Measurements from ENCODE around the gene ZNF783. TPM values are rescaled to one million over a fixed set of nuclear protein-coding genes. Genes with fewer than 3 reads are reported as not detected.

ZNF783 gene
- total RNA-seq, 6 experiments from 2014 or later = 1.5 to 4.9 (median 3.0) TPM

GRCh38 chr7:149284343-149284742, 22.3 kb downstream of the ZNF783 start:
- WGBS (ENCODE audit: insufficient coverage, low coverage, low lambda C conversion rate, missing lambda C conversion rate) = 75% methylated on average over 1 of the region's 3 CpGs
- TF ChIP-seq CTCF (IDR thresholded peaks at IDR 0.05) (no peak), POLR2A (IDR thresholded peaks at IDR 0.05) (no peak)
- DNase-seq (no peak), ATAC-seq (no peak)
- Histone ChIP-seq H3K4me3 (no peak overlapping the region), H3K27ac (no peak overlapping the region), H3K9me3 (no peaks in the 10 kb centered on the region), H3K4me1 (peaks cover 0 to 30% (median 2%) of the 10 kb centered on the region in 4 donors), H3K27me3 (no peaks in the 10 kb centered on the region), H3K36me3 (no peaks in the 10 kb centered on the region)
- intact Hi-C loops (cut with DNase I) = no loop called here

DNA sequence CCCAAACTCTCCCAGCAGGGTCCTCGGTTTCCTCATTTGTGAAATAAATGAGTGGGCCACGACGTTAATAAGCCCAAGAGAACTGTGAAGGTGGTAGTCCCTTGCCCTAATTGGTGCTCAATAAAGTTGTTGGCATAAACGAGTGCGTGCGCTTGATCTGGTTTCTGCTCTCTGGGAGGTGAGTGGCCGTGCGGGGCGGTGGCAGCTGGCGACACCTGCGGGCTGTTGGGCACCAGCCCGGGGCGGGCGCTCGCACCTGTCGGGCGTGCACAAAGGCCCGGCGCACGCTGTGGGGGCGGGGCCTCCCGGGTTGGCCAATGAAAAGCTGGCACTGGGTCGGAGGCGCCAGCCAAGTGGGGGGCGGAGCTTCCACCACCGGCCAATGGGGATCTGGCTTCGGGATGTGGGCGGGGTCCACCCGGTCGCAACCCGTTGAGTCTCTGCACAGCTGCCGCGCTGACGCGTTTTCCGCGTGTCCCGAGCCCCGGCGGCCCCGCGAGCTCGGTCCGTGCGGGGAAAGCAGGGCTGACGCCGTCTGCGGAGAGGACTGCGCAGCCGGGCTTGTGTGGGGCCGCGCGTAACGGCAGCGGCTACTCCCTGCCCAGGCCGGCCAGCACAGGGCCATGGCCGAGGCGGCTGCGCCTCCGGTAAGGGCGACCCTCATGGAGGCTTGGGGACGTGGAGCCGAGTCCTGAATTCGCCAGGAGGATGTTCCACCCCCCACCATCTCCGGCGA, 23.0 kb downstream of the ZNF783 start:
- DNase-seq (peak; percentile 90 to 95 (median 92)), ATAC-seq (peak; percentile 91 to 96 (median 92))
- Histone ChIP-seq H3K9me3 (no peaks in the 10 kb centered on the region), H3K36me3 (no peaks in the 10 kb centered on the region), H3K27ac (no peak overlapping the region), H3K4me1 (peaks cover 0 to 30% (median 2%) of the 10 kb centered on the region in 4 donors), H3K4me3 (peak overlapping the region; percentile 41 to 65 (median 47)), H3K27me3 (no peaks in the 10 kb centered on the region)
- WGBS (ENCODE audit: insufficient coverage, low coverage, low lambda C conversion rate, missing lambda C conversion rate) = 24% methylated on average over 7 of the region's 66 CpGs
- TF ChIP-seq CTCF (IDR thresholded peaks at IDR 0.05) (peak in 2 of 4 donors; percentile 11 to 30), POLR2A (IDR thresholded peaks at IDR 0.05) (no peak)
- intact Hi-C loops (cut with DNase I) = no loop called here

DNA sequence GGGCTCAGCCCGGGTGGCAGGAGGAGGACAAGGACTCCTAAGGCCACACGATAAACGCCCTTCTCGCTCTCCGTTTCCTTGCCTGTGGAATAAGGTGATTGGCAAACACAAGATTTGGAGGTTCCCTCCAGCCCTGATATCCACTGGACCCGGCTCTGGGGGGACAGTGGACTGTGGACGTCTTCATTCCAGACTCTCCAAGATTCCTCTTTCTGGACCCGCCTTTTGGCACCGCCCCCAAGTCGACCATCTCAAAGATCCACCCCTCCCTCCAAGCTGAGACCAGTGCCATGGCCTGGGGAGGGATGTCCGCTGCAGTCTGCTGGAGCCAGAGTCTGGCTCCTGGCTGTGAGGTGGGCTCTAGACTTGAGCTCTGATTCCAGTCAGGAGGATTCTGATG, 23.6 kb downstream of the ZNF783 start:
- ATAC-seq = no peak
- peaks cover 0 to 30% (median 2%) of the 10 kb centered on the region in 4 donors for H3K4me1 ChIP-seq

DNA sequence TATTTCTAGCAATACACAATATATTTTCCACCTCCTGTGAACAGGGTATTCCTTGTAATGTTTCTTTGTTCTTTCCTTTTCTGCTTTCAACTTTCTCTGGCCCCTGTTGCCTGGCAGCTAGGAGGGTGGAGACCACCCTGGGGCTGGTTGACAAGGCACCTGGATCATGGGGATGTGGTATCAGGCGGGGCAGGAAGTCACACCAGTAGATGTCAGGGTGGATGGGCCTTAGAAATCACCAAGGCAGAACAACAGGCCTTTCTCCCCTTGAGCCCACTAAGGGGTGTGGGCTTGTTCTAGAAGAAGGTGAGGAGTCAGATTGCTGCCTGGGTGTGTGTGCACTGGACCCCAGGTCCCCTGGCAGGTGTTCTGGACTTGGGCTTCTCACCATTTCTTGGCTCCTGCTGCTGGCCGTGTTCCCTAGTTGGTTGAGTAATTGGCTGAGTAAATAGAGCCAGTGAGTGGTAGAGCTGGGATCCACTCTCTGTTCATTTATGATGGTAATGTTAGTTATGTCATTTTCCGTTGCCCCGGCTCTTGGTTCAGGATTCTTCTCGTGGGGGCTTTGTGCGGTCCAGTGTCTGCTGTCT, 24.9 kb downstream of the ZNF783 start:
- intact Hi-C loops (cut with DNase I) = no loop called here
- Histone ChIP-seq H3K4me3 (no peak overlapping the region), H3K27ac (no peak overlapping the region), H3K9me3 (no peaks in the 10 kb centered on the region), H3K36me3 (no peaks in the 10 kb centered on the region), H3K4me1 (peaks cover 0 to 30% (median 2%) of the 10 kb centered on the region in 4 donors), H3K27me3 (no peaks in the 10 kb centered on the region)
- DNase-seq (peak; percentile 48 to 85 (median 76)), ATAC-seq (peak; percentile 63 to 81 (median 72))
- TF ChIP-seq CTCF (IDR thresholded peaks at IDR 0.05) (no peak), POLR2A (IDR thresholded peaks at IDR 0.05) (no peak)
- whole genome bisulfite sequencing (ENCODE audit: insufficient coverage, low coverage, low lambda C conversion rate, missing lambda C conversion rate) = 54% methylated on average over 6 of the region's 6 CpGs

More for the DNA sequence above, 23.6 kb downstream of the ZNF783 start:
- TF ChIP-seq CTCF (IDR thresholded peaks at IDR 0.05) (no peak), POLR2A (IDR thresholded peaks at IDR 0.05) (no peak)
- DNase-seq = no peak
- no peaks in the 10 kb centered on the region for H3K9me3 ChIP-seq
- H3K4me3 ChIP-seq = peak overlapping the region; percentile 41 to 65 (median 47)
- H3K27ac ChIP-seq = no peak overlapping the region
- no peaks in the 10 kb centered on the region for H3K36me3 ChIP-seq
- no peaks in the 10 kb centered on the region for H3K27me3 ChIP-seq
- 50% methylated on average over 2 of the region's 11 CpGs for WGBS (ENCODE audit: insufficient coverage, low coverage, low lambda C conversion rate, missing lambda C conversion rate)
- intact Hi-C loops (cut with DNase I) = no loop called here
